GM19467 (cell line): ENCODE measurements around the gene CIROP.

Source experiments
- ATAC-seq: cut with Tn5 transposase; IDR thresholded peaks from one replicate; pipeline ENCODE4 v1.9.1; 2021; ENCODE audit warnings: mild to moderate bottlenecking, moderate library complexity; ENCODE audit not compliant: unreplicated experiment

The CIROP gene

DNA sequence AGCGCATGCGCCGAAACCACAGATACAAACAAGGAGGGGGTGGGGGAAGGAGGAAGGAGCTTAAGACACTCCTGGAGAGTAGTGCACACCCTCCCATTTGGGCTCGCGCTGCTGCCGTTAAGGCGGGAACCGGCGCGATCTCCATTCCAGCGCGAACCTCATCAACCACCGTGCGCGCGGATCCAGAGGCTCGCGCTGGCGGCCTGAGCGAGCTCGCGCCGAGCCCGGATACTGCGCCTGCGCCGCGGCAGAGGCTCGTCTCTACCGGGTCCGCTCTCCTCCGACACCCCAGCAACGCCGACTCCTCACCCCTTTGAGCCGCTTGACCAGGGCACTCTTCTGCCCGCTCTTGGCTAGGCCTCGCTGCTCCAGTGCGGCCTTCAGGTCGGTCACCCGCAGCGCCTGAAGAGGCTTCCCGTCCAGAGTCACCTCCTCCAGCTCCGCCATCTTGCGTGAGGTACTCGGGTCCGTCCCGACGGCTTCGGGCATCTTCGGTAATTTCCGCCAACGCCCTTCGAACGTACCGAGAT is 10.1 kb downstream of the CIROP start, which contains the start of gene ACIN1:
TSS of gene ACIN1 (minus strand) at position 471 of the 530 bp plus-strand sequence. CDS start at position 447, 24 bp downstream.
- ATAC-seq, result peak; percentile 27

DNA sequence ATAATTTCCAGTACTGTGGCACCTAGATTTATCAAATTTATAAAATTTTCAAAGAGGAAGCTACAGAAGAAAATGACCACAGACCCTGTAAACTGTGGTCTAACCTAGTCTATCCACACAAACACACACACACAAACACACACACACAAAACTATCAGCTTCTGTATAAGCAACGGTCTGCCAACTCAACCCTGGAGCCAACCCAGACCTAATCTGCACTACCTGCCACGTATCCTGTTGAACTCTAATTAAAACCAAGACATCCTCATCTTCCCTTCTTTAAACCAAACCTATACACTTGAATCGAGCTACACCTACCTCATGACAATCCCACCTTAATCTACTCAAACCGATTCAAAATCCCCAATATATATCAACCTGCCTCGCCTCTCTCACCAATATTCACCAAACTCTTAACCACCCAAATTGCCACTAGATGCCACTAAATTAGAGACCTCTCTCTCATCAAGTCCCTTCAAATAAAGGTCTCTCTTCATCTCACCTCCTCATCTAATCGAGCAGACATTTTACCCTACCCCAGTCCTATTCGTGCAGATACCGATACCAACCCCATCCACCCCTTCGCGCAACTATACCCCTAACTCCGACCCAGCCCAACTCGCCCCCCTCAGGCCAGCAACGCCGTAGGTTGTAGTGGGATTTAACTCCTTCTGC is 10.7 kb downstream of the CIROP start:
- no peak for ATAC-seq

DNA sequence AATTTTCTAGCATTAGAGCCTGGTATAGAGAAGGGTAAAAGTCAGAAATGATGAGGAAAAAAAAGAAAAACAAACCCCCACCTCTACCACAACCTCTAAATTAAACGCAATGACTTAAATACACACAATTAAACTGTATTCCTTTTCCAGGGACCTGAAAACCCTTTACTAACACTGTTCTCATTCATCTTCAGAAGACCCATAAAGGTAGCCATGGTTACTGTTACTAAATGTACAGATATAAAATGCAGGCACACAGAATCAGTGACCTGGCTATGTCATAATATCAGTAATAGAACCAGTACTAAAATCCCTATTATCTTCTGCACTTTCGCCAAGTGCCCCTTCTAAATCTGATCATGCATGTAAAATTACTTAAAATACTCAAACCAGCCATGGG is 11.3 kb downstream of the CIROP start:
- no peak for ATAC-seq

DNA sequence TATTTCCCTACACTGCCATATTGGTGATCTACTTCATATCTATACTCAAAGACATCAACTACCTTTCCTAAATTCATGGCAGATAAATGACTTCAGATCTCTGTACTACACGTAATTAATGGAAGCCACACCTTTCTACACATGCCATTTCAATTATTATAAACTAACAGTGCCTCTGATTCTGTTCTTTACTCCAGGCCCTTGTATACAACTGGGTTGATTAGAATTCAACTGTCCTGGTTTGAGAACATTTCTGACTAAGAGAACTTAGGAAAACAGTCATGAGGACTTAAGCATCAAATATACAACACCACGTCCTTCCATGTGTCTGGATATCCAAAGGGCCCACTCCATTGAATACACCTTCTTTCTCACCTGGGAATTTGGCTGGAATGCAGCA is 11.7 kb downstream of the CIROP start:
- no peak for ATAC-seq

DNA sequence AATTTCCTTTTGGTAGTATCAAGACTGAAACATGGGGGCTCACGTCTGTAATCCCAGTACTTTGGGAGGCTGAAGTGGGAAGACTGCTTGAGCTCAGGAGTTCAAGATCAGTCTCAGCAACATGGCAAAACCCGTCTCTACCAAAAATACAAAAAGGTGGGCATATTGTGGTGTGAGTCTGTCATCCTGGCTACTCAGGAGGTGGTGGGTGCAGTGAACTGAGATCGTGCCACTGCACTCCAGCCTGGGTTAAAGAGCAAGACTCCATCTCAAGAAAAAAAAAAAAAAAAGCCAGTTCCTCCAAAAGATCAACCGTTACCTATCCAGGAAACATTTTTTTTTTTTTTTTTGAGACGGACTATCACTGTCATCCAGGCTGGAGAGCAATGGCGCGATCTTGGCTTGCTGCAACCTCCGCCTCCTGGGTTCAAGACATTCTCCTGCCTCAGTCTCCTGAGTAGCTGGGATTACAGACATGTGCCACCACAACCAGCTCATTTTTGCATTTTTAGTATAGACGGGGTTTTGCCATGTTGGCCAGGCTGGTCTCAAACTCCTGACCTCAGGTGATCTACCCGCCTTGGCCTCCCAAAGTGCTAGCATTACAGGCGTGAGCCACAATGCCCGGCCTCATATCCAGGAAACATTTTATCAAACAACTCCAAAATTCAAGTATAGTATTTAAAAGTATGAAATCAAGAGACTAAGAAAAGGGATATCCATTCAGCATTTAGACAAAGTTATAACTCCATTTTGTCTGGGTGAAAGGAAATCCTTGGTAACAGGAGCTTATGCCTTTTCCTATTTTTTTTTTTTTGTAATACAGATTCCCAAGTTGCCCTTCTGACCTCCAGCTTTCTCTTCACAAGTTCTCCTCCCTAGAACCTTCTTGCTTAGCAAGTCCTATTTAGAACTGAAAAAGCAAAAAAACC is 13.2 kb downstream of the CIROP start:
- ATAC-seq, result no peak

DNA sequence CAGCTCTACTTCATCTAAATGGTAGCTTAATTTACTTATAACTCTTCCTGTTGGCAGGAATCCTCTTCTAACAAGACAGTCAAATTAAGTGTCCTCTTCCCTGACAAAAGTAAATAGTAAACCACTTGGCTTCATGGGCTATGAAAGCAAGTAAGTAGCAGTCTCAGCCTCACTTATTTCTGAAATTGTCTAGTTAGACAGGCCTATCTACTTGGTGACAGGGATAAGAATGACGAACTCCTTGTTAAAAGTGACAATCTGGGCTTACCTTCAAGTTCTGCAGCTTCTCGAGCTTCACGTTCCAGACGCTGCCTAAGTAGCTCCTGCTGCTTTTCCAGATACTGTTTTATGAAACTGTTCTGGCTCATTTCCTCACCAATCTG is 14.5 kb downstream of the CIROP start:
- ATAC-seq, result no peak

DNA sequence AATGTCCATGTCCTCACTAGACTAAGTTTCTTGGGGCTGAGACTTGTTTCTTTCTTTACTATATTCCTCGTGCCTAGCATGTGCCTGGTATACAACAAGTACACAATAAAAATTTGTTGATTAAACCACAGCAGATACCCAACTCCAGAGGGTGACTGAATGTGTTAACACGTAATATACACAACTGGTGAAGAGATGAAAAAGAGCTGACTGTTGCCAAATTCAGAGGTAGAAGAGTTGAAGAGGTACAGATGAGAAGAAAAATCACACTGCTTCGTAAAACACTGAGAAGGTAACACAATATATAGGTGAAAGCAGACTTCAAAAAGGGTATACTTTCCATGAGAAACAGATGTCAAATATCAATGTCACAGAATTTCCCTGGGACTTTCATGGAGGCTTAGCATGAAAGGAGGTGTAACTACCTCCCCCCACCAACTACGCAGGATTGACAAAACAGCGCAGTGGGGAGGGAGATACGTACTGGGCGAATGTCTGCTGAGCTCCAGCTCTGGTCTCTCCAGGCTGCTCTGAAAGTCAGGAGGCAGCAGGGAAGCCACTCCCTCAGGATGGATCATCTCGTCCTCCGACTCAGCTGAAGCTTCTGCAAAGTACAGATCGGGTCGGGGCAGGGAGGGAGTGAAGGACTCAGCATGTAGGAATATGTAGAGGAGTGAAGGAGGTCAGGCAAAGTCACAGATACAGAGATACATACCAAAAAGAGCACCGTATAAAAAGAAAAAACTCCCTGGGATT is 15.1 kb downstream of the CIROP start:
- no peak for ATAC-seq

DNA sequence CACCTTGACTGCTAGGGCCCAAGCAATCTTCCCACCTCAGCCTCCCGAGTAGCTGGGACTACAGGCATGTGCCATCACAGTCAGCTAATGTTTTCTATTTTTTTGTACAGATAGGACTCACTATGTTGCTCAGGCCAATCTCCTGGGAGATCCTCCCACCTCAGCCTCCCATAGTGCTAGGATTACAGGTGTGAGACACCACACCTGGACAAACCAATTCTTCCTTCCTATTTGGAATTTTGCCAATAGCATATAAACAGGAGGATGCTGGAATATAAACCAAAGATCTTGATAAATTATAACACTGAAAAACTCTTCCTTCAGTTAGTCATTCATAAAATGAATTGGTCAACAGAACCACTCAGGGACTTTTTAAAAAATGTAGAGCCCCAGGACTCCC is 18.2 kb downstream of the CIROP start:
- ATAC-seq, result no peak

DNA sequence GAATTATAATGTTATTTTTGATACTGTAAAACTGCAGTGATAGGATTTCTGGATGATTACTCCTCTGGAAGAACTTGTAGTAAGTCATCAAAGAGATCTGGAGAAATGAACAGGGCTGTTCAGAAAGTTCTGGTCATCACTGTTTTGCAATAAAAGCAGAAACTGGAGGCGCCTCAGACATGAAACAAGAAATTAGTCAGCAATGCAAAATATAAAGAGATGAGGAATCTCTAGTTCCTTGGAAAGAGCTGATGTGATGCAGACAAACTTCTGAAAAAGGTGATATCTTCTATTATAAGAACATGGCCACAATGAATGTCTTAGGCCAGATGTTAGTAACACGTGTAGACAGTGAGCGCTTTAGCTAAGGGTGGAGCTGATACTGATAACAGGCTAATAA is 19.3 kb downstream of the CIROP start:
- no peak for ATAC-seq

DNA sequence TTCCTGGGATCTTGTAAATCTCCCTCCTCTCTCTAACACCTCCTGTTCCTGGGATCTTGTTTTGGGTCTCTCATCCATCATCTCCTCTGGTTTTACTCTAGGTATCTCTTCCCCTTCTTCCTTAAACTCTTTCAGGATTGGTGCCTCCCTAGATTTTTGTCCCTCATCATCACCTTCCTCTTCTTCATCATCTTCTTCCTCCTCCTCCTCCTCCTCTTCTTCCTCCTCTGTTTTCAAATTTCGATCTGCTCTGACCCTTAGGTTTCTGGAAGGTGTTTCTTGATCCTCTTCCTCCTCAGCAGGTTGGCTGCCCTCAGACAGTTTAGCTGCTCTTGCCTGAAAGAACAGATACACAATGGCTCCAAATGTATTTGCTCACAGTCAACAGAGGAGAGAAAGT is 24.3 kb downstream of the CIROP start:
- no peak for ATAC-seq

DNA sequence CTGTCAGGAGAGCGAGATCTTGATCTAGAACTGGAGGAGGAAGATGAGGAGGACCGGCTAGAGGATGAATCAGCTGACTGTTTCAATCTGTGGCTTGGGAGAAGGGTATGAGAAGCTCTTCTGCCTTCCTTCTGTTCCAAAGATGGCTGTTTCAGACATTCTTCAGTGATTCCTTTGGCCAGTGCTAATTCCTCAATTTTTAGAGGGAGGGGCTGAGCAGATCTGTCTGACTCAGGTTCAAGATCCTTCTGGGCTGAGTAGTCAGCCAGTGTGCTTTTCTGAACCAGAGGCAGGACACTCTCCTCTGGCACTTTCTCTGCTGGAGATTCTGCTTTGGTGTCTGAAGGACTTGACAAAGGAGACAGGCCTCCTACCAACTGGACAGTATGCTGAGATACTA is 25.1 kb downstream of the CIROP start:
- no peak for ATAC-seq

DNA sequence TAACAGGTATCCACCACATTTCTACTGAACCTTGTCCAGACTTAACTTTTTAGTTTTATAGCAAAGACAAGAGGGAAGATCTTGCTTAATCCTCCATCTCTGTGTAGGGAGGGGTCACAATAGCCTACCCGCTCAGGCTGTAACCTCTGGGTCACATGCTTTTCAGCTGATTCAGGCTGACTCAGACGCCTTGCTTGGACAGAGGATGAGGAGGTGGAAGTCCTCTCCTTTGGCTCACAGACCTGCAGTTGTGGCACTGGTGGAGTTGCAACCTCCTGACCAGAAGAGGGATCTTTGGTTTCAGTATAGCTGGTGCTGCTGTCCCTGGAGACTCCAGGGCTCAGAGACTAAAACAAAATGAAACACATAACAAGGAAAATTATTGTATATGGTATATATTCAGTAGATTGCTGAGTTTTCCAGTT is 26.1 kb downstream of the CIROP start:
- no peak for ATAC-seq

DNA sequence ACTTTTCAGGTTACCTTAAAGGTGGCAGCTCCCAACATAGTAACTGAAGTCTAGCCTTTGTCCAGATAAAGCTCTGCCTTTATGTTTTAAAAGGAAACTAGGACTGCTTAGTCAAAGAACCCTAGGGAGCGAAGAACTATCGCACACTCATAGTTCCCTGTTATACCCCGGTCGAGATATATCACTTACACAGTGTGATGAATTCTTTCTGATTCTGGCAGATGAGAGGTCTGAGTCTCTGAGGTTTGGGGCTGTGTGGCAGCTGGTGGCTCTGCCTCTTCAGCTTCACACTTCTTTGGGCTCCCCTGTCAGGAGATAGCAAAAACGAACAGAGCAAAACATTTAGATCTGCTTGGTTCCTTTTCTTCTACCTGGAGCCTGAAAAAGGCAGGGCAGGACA is 26.8 kb downstream of the CIROP start:
- ATAC-seq, result no peak

DNA sequence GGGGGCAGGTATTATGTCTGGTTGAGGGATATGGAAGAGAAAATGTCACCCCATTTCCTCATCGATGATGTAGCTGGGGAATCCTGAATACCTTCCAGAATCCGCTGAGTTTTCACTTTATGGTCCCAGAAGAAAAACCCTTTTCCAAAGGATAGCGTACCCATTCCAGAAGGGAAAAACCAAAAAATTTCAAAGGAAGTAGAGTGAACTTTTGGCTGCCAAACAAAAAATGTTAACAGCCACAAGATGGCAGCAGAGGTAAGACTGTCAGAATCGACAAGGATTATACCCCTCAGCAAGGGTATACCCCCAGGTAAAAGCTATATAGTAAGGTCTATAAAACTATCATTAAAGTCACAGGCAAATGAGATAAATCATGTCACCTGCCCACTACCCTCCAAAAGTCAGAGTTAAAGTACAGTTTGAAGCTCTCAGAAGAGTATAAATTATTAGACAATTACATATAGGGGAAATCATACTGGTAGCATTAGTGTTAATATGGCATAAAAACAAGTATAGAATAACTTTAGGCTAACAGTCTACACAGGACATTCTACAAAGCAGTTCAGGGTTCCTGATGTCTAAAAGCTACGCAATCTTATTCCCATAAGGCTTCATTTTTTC is 27.9 kb downstream of the CIROP start:
- ATAC-seq, result no peak

DNA sequence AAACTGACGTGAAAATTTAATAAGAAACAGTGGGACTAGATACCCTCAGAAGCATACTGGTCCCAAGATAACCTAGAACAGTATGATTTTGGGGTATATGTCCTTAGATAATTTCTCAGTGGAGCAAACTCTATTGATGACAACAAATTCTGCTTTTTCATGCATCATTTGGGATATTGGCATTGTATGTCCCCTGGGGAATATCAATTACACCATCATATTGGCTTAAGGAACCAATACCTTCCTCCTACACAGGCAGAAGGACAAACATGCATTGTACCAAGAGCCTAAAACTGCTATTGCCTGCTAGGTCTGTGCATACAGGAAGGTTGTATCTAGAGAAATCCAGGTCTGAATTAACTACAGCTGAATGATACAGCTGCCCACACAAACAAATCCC is 29.9 kb downstream of the CIROP start:
- ATAC-seq, result no peak

DNA sequence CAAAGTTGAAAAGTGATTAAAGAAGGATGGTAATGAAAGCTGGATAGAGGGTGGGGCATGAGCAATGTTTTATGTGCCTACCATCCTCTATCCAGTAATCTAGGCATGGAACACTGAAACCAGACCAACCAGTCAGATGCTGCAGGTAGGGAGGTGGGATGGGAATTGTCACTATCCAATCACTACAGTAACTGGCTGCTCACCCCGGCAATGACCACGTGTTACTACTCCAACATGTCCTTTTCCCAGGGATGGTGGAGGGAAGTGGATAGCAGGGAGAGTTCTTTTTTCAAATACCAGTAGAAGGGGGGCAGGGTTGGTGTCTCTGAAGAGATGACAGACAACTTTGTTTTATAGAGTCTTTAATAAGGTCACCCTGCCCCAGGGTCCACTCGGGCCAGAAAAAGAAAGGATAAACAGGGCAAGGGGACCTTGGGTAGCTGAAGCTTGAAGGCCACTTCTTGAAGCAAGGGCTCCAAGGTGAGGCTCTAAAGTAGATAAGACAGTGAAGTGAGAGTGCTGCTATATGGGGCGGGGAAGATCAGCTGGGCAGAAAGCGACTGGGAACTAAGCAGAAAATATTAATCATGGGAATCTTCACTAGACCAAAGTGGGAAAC is 32.8 kb downstream of the CIROP start:
- no peak for ATAC-seq

DNA sequence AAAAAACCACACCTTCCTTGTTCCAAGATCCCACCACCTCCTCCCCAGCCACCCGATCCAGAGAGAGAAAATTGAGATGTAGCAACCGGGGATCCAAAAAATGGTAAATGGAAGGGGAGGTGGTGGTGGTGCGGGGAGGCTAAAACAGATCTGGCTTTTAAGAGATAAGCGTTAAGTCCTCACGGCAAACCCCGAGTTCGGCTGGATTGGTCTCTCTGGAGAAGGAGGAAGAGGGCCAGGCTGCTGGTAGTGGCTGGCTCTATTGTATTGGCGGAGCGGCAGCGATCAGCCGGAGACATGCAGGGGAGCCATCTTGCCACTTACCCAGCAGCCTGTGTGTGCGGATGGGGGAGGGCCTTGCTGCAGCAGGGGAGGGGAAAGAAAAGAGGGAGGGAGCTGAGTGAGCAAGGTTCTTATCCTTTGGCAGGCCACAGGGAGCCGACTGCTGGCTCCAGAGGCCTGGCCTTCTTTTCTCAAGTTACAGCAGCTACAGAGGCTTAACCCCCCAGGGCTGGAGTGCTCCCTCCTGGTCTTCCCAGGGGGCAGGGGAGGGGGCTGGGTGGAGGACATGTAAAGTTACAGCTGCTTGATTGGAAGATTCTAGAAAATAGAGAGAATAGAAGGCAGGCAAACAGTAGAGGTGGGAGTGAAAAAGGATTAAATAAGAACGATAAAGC is 33.4 kb downstream of the CIROP start:
- ATAC-seq, result peak; percentile 72

DNA sequence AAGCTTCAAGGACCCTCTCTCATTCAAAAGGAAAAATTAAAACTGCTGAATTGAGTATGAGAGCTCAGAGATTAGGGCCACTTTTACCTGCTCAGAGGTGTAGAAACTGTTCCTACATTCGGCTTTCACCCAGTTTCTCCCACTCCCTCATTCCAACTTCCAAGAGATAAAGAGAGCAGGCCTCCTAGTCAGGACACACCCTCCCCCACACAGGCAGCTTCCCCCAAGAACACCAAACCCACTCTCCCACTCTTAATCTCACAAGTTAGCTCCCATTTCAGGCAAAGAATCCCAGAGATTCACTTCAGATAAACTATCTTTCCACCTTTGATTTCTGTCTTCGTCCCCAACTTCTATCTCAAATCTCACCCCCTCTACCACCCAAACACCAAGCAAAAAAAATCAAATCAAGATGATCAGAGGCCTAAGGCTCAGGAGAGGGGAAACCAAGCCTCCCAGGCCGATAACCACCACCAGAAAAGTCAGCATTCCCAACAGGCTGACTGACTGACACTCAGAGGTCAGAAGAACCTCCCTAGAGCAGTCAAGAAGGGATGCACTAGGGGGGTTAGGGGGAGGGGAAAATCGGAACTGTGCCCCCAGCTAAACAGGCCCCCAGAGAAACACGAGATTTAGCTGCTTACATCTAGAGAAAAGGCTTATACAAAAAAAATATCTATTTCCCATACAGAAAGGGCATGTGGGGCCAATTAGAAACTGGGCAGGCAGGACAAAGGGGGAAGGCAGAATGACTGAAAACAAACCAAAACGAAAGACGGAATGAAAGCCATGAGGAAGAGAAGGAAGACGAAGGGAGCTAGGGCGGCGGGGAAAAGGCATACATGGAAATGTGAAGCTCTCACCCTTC is 34.3 kb downstream of the CIROP start:
- no peak for ATAC-seq

DNA sequence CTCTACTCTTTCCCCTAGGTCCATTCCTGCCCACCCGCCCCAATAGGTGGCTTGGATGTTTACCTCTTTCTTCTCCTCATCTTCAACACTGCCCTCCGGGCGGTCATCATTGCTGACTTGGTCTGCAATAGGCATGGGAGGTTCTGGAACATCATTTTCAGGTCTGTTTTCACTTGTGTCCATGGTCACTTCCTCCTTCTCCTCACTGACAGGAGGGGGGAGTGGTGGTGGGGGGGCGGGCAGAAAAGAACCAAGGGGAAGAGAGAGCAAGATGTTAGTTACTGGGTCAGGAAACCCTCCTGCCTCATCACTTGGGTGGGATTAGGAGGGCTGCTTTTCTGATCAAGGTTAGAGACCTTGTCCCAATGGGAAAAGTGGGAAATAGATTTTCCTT is 35.4 kb downstream of the CIROP start:
- no peak for ATAC-seq
